Ishikawa (cell line): ENCODE data around the gene SYT7.

Experiments used
- CEBPB ChIP-seq: IDR thresholded peaks from 2 replicates; pipeline ENCODE4 v1.6.1; 2012
- CREB1 ChIP-seq: IDR thresholded peaks from 2 replicates; pipeline ENCODE4 v1.6.1; 2012; ENCODE audit warnings: low read depth
- EGR1 ChIP-seq: IDR thresholded peaks from 2 replicates; pipeline ENCODE4 v1.6.1; 2012
- EP300 ChIP-seq: IDR thresholded peaks from 2 replicates; pipeline ENCODE4 v1.6.1; 2012; ENCODE audit warnings: borderline replicate concordance
- FOXM1 ChIP-seq: IDR thresholded peaks from 2 replicates; pipeline ENCODE4 v1.6.1; 2012; ENCODE audit warnings: low read depth, borderline replicate concordance
- MAX ChIP-seq: IDR thresholded peaks from 2 replicates; pipeline ENCODE4 v1.6.1; 2012
- NFIC ChIP-seq: IDR thresholded peaks from 2 replicates; pipeline ENCODE4 v1.6.1; 2012
- RAD21 ChIP-seq: IDR thresholded peaks from 2 replicates; pipeline ENCODE4 v1.6.1; 2012; ENCODE audit warnings: low read depth
- REST ChIP-seq: IDR thresholded peaks from 2 replicates; pipeline ENCODE4 v1.6.1; 2012; ENCODE audit warnings: low read depth, mild to moderate bottlenecking
- TAF1 ChIP-seq: IDR thresholded peaks from 2 replicates; pipeline ENCODE4 v1.6.1; 2012; ENCODE audit warnings: low read depth, mild to moderate bottlenecking
- TCF12 ChIP-seq: IDR thresholded peaks from 2 replicates; pipeline ENCODE4 v1.6.1; 2012; ENCODE audit warnings: low read depth
- TEAD4 ChIP-seq: IDR thresholded peaks from 2 replicates; pipeline ENCODE4 v1.6.1; 2012
- USF1 ChIP-seq: IDR thresholded peaks from 2 replicates; pipeline ENCODE4 v1.6.1; 2012
- YY1 ChIP-seq: IDR thresholded peaks from 2 replicates; pipeline ENCODE4 v1.6.1; 2012; ENCODE audit warnings: low read depth
- ZBTB7A ChIP-seq: IDR thresholded peaks from 2 replicates; pipeline ENCODE4 v1.6.1; 2012; ENCODE audit warnings: low read depth

Gene SYT7

GRCh38 chr11:61514050-61514917 lies 66.6 kb downstream of the SYT7 start:
- TF ChIP-seq FOXM1: no peak

GRCh38 chr11:61513143-61513765 lies 67.6 kb downstream of the SYT7 start:
- no peak for TF ChIP-seq CEBPB
- TF ChIP-seq ZBTB7A: no peak
- no peak for TF ChIP-seq REST
- no peak for TF ChIP-seq USF1
- TF ChIP-seq MAX: no peak
- no peak for TF ChIP-seq EP300
- TF ChIP-seq NFIC: no peak
- no peak for TF ChIP-seq TCF12
- no peak for TF ChIP-seq TAF1

- TF ChIP-seq REST (no peak), CREB1 (no peak), YY1 (no peak), EGR1 (no peak), NFIC (no peak), RAD21 (no peak), CEBPB (no peak), FOXM1 (no peak), TAF1 (no peak), TEAD4 (no peak), USF1 (no peak), ZBTB7A (no peak), TCF12 (no peak), EP300 (no peak), MAX (no peak)
These were observed 68.4 kb downstream of the SYT7 start for GRCh38 chr11:61512435-61512834.

- TF ChIP-seq USF1 (no peak), CREB1 (no peak), CEBPB (no peak), TCF12 (no peak), NFIC (no peak)
These were observed 69.5 kb downstream of the SYT7 start for GRCh38 chr11:61511383-61511782.

GRCh38 chr11:61510974-61511373 lies 69.9 kb downstream of the SYT7 start:
- TF ChIP-seq TCF12 (no peak), NFIC (no peak), TAF1 (no peak), CREB1 (no peak), USF1 (no peak), TEAD4 (no peak), EGR1 (no peak), RAD21 (no peak), MAX (no peak), YY1 (no peak), REST (no peak), ZBTB7A (no peak), CEBPB (no peak), FOXM1 (no peak)
